SIG-M5 treated with dmso at 0.1 percent for 504 hours (cell line): Measurements from ENCODE around the gene DBH.

Experiments
- DNase-seq: peaks from one replicate; lab custom pipeline; 2025; ENCODE audit not compliant: unreplicated experiment; lab: John Stamatoyannopoulos, UW

Gene DBH

DNA sequence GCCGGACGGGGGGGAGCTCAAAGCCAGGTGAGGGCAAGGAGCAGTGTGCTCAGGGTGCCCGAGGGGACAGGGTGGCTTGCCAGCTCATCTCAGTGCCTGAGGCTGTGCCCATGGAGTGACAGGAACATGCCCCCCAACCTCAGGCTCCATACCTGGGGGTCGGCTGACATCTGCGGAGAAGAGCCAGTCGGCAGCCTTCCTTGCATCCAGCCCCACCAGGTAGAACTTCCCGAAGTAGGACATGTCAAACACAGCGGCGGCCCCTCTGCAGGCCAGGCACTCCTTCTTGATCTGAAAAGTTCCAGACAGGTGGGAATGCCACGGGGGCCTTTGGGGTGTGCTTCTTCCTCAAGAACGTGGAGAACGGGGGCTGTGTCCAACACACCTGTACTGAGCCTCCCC lies 59.9 kb downstream of the DBH start:
- DNase-seq, result no peak

DNA sequence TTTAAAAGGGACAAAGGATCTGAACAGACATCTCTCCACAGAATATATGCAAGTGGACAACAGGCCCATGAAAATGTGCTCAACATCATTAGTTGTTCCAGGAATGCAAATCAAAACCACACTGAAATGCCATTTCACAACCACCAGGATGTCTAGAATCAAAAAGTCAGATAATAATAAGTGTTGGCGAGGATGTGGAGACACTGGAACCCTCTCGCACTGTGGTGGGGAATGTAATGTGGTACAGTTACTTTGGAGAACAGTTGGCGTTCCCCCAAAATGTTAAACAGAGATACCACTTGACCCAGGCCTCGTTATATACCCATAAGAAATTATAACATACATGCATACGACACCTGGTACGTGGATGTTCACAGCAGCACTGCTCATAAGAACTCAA lies 63.4 kb downstream of the DBH start:
- DNase-seq, result no peak

DNA sequence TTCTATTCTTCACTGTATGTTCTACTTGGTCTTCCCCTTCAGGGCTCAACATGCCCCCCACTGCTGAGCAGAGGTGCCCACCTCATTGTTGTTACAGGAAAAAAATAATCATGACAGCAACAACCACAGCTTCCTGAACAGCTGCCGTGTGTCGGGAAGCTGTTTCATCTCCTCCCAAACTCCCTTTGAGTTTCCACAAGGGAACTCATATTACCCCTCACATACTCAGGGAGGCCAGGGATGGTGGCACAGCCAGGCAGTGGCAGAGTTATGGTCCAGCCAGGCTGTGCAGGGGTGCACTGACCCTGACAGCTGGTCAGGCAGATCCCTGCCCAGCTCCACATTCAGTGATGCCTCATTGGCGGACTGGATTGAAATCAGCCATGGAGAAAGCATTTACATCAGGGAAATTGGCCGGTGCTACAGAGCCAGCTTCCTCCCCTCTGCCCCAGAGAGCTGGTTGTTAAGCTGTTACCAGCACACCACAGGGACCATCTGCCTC lies 64.7 kb downstream of the DBH start:
- no peak for DNase-seq

DNA sequence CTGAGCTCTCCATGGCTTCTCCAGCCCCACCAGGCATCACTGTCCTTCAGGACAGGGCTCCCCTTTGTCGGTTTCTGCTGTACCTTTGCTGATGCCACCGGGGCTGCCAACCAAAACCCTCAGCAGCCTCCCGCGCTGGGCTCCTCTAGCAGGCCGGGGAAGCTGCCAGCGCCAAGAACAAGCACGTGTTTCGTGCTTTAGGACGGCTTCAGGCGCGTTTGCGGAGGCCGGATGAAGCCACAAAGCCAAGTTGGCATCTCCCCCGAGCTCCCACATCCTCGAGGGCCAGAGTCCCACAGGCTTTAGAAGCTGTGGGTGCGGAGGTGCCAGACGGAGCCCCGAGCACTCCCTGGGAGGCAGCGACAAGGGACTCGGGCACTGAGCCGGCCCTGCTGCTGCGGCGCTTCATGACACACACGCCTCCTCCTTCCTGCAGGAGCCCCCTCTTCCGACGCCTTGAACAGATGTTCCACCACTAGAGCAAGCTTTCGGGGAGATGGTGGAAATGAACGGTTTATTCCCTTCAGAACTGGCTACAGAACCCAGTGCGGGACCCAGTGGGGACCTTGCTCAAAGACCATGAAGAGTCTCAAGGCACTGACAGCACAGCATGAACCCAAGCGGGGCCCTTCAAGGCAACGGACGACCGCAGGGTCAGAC lies 65.3 kb downstream of the DBH start:
- no peak for DNase-seq

DNA sequence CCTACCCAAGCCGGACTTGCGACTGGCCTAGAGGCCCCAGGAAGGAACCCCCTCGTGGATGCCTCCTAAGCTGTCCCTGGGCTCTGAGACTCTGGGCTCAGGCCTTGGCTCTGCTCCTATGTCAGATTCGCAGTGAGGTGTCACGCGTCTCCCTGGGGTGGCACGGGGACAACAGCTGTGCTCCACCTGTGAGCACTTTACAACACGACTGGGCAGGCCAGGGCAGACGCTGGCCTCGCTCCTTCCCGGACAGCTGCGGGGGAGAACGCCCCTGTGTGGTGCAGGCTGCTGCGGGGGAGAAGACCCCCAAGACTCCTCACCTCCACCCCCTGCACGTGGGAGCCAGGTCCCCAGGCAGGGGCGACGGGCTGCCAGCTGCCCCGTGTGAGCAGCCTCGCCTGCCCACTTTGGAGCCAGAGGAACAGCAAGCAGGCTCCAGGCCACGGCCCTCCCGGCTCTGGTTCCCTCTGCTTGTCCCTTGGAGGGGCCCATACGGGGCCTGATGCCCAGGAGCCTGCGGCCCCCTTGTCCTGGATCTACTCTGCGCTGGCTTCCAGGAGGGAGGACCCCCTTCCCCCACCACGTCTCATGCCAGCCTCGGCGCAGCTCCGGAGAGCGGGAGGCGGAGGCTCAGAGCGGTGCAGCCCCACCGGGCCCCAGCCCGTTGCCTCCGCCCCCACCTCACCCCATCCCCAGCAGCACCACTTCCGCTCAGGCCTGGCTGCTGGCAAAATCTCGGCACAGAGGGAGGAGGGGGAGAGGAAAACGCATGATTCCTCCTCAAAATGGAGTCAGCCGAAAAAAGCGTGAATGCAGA lies 66.0 kb downstream of the DBH start:
- peak; percentile 4 for DNase-seq

DNA sequence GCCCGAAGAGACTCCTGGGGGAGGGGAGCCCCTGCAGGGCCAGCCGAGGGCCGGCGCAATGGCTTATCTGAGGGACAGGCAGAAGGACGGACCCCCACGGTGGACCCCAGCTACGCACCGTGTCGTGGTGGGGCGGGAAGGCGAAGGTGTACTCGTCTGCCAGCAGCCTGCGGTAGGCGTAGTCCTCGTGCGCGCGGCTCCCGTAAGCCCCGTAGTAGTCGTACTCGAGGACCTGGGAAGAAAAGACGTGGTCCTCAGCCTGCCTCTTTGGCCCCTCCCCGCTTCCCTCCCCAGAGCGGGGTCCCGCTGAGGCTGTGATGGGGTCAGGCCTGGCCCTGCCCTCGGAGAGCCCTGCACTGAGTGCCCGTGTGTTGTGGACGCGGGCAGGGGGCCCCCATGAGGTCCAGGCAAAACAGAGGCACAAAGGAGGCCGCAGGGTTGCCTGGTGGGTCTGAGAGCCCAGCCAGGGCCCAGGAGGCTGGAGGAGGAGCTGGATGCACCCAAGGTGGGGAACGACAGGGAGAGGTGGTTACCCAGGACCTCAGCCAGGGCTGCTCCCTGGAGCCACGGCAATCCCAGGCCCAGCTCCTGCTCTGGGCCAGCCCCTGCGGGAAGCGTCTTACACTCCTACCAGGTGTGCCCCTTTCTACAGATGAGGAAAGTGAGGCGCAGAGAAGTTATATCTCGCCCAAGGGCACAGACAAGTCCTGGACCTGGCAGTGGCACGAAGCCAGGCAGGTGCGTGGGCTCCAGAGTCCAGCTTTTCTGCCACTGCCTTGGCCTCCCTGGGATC lies 66.8 kb downstream of the DBH start:
- DNase-seq, result no peak

DNA sequence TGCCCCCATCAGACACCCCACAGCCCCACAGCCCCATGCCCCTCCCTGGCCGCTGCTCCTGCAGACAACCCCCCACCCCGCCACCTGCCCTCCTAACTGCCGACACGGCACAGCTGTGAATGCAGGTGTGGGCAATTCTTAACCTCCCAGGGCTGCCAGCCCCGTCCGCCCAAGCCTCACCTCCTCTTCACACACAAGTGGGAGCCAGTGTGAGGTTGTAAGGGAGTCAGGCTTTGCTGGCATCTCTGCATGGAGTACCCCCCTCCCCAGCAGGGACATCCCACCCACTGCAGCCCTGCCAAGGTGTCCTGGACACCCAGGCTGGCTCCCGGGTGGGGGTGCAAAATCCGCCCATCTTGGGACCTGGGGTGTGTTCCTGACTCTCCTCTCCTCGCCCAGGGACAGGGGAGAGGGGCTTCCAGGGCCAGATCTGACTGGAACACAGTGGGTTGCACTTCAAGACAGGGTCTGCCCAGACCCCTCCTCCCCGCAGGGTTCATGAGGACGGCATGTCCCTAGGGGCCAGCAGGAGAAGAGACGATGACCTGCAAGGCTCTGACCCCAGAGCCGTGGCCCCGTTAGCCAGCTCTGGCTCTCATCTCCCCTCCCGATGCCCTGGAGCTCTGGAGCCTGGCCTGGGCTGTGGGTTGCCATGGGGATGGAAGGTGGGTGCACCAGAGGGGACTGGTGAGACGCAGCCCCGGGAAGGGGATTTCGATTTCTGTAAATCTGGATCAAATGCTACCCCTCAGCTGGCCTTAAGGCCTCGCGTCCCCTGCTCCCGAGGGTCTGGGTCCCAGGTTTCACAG lies 67.6 kb downstream of the DBH start:
- no peak for DNase-seq

DNA sequence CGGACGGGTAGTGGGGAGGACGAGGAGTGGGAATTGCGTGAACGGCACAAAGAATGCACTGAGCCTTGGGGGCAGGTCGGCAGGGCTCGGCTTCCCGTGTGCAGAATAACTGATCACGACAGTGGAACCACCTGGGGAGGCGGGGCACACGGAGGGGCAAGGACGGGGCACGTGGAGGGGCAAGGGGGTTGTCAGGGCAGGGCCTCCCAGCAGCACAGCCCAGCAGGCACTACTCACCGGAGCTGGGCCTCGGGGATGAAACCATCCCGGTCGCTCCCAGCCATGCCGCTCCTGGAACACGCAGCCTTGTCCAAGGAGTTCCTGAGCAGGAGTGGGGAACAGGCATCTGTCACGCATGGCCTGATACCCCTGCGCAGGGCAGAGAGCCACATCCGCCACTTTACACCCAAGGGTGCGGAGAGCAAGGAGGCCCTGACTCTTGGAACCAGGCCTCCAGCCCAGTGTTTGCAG lies 68.6 kb downstream of the DBH start:
- no peak for DNase-seq

DNA sequence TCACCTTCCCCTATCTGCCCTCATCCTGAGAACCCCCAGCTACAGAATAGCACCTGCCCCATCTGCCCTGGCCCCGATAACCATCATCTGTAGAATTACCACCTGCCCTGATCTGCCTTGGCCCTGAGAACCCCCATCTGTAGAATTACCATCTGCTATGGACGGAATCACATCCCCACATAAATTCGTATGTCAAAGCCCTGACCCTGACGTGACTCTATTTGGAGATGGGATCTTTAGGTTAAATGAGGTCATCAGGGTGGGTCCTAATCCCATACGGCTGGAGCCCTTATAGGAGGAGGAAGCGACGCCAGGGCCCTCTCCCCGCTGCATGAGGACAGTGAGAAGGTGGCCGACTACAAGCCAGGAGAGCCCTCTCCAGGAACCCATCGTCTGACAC lies 69.4 kb downstream of the DBH start:
- DNase-seq, result no peak

DNA sequence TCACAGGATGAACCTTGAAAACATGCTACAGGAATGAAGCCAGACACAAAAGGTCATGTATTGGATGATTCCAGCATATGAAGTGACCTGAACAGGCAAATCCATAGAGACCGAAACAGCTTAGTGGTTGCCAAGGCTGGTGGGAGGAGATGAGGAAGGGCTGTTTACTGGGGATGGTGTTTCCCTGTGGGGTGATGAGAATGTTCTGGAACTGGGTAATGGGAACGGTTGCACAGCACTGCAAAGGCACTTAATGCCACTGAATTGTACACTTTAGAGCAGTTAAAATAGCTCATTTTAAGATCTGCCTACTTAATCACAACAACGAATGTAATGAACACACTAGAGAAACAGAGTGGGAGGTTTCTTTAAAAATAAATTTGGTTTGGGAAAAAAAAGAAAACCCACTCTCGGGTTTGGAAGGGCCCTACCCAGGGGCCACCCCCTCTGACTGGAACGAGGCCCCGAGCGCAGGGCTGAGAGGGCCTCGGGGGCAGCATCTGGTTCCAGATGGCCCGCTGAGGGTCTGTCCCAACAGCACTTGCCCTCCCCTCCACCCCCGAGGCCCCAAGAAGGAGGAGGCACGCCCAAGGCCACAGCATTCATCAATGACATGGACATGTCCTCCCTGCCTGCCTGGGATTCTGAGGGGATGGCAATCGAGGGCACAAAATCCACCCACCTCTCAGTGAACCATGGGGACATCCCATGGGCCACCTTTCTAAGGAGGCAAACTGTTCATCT lies 70.3 kb downstream of the DBH start:
- no peak for DNase-seq

DNA sequence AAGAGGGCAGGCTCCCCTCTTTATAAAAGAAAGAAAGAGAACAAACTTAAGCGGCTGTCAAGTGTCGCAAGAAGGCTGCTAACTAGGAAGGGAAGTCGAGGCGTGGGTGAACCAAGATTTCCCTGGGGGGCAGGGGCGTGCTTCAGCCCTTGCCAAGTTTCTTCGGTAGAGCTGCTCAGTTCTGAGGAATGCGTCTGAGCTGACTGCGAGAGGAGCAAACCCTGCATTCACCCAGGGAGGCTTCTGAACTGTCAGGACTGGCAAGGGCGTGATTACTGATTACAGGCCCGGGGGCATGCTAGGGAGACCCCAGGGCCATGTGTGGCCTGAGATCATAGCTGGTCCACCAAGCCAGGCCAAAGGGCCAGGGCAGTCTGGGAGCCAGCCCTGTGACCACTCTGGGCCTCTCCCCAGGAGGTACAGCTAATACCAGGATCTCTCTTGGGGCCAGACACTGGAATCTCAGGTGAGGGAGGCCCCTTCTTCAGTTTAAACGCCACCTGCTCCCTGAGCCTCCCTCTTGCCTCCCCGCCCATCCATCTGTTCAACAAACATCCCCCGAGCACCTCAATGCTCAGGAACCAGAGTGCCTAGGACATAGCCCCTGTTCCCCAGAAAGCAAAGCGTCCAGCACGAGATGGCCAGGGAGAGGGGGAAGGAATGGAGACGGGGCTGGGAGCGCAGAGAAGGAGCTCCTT lies 71.1 kb downstream of the DBH start:
- DNase-seq, result peak; percentile 31

DNA sequence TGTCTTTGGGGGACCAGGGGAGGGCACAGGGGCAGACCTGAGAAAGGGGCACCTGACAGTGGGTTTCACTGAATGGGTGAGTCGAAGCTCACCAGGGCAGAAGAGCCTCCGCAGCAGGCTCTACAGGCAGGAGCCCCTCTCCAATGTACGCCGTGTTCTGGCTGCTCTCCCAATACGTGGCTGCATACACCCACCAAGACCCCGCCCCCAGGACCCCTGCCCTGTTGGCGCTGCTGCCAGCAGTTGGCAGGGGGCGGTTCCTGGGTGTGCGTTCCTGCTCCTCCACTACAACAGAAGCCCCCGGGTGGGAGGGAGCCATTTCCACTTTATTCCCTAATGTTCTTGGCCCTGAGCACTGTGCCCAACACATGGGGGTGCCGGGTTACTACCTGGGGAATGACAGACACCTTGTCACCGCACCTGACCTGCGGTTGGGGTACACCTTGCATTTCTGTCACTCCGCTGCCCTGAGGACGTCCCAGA lies 71.6 kb downstream of the DBH start:
- no peak for DNase-seq

DNA sequence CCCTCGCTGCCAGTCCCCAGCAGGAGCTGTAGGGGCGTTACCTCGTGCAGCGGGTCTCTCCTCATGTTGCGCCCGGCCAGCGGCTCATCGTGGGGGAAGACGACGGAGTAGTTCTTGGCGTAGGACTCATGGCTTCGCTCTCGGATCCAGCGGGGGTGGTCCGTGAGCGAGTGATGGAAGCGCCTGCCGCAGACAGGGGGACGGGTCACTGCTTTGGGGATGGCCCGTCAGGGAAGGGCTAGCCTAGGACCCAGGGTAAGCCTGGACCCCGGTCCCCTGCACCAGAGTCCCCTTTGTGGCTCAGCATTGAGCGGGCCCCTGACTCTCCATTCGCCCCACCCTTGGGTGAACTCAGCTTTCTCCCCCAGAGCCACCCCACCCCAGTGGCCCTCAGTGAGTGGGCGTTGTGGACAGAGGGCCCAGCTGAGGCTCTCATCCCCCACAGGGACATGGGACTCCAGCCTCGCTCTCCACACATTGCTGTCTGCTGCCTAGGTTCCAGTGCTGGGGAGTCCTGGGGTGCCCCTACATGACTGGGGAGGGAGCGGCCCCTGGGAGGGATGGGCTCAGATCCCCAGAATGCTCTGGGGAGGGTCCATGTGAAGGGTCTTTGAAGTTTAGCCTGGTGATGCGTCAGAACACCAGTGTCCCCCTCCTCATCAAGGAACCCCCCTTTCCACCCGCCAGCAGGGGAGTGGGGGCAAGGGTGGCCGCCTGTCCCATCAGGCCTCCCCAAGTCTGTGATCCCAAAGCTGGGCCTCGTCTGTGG lies 72.3 kb downstream of the DBH start:
- no peak for DNase-seq
